Mesenchymal stem cell (in vitro differentiated cells and primary cell): ENCODE measurements around the gene ASIC1.
A peak's percentile ranks its signal among the peaks of the same experiment; 100 is the strongest.

Experiments used
- DNase-seq: peaks from one replicate; pipeline ENCODE4 v3.0.0-alpha.2; 2013
- H2AFZ ChIP-seq: one replicate; pipeline ENCODE4 v1.6.1; 2013; ENCODE audit warnings: low read depth, mild to moderate bottlenecking, control low read depth, inconsistent platforms, low read length, moderate library complexity
- H2AK5ac ChIP-seq: 2 replicates; pipeline ENCODE4 v1.6.1; 2013; ENCODE audit warnings: low read length, moderate library complexity, mild to moderate bottlenecking, inconsistent platforms; ENCODE audit not compliant: severe bottlenecking
- H2BK120ac ChIP-seq: one replicate; pipeline ENCODE4 v1.6.1; 2013; ENCODE audit warnings: low read depth, mild to moderate bottlenecking, inconsistent platforms, low read length, moderate library complexity
- H2BK12ac ChIP-seq, 2 experiments: one replicate each; pipeline ENCODE4 v1.6.1; 2013; ENCODE audit warnings: inconsistent platforms in 2 of 2, low read length in 2 of 2, mild to moderate bottlenecking in 2 of 2, moderate library complexity in 2 of 2, control low read depth in 1 of 2
- H2BK15ac ChIP-seq: one replicate; pipeline ENCODE4 v1.6.1; 2013; ENCODE audit warnings: mild to moderate bottlenecking, low read depth, inconsistent platforms; ENCODE audit not compliant: poor library complexity, severe bottlenecking
- H2BK5ac ChIP-seq: 2 replicates; pipeline ENCODE4 v1.6.1; 2013; ENCODE audit warnings: low read depth, mild to moderate bottlenecking, low read length, control low read depth, inconsistent platforms; ENCODE audit not compliant: poor library complexity, severe bottlenecking
- H3K14ac ChIP-seq, 2 experiments: one replicate each; pipeline ENCODE4 v1.6.1; 2013; ENCODE audit warnings: inconsistent platforms in 2 of 2, low read length in 2 of 2, control low read depth in 1 of 2, mild to moderate bottlenecking in 1 of 2, moderate library complexity in 1 of 2
- H3K18ac ChIP-seq, 2 experiments: one replicate each; pipeline ENCODE4 v1.6.1; 2013; ENCODE audit warnings: inconsistent platforms in 2 of 2, low read length in 2 of 2, control low read depth in 1 of 2, low read depth in 1 of 2, mild to moderate bottlenecking in 1 of 2
- H3K23ac ChIP-seq, 2 experiments: one replicate each; pipeline ENCODE4 v1.6.1; 2013; ENCODE audit warnings: inconsistent platforms in 2 of 2, low read length in 2 of 2, mild to moderate bottlenecking in 2 of 2, moderate library complexity in 2 of 2, control low read depth in 1 of 2
- H3K27ac ChIP-seq: 2 replicates; pipeline ENCODE4 v1.5.1; 2013; ENCODE audit warnings: mild to moderate bottlenecking, moderate library complexity, low read length, control low read depth, inconsistent platforms; ENCODE audit not compliant: poor library complexity, severe bottlenecking
- H3K27me3 ChIP-seq, 2 experiments: 2 replicates each; pipeline versions ENCODE4 v1.6.1 to v1.7.0; 2013; ENCODE audit warnings: low read length in 2 of 2, mild to moderate bottlenecking in 2 of 2, moderate library complexity in 2 of 2, control low read depth in 1 of 2, inconsistent platforms in 1 of 2; ENCODE audit not compliant: control insufficient read depth in 1 of 2, insufficient read depth in 1 of 2
- H3K36me3 ChIP-seq, 2 experiments: 2 replicates each; pipeline versions ENCODE4 v1.6.1 to v1.7.0; 2013; ENCODE audit warnings: low read length in 2 of 2, control low read depth in 1 of 2, inconsistent platforms in 1 of 2, low read depth in 1 of 2, mild to moderate bottlenecking in 1 of 2; ENCODE audit not compliant: insufficient read depth in 2 of 2, control insufficient read depth in 1 of 2
- H3K4ac ChIP-seq, 2 experiments: one replicate each; pipeline ENCODE4 v1.6.1; 2013; ENCODE audit warnings: inconsistent platforms in 2 of 2, low read length in 2 of 2, mild to moderate bottlenecking in 2 of 2, moderate library complexity in 2 of 2, control low read depth in 1 of 2, low read depth in 1 of 2
- H3K4me1 ChIP-seq: 2 replicates; pipeline ENCODE4 v1.6.1; 2013; ENCODE audit warnings: low read depth, low read length, control low read depth; ENCODE audit not compliant: control insufficient read depth, insufficient read depth
- H3K4me2 ChIP-seq: 2 replicates; pipeline ENCODE4 v1.6.1; 2013; ENCODE audit warnings: low read length, mild to moderate bottlenecking, inconsistent platforms; ENCODE audit not compliant: poor library complexity, severe bottlenecking
- H3K4me3 ChIP-seq, 2 experiments: 2 replicates each; pipeline versions ENCODE4 v1.5.1 to v1.7.0; 2013; ENCODE audit warnings: low read length in 2 of 2, mild to moderate bottlenecking in 2 of 2, control low read depth in 1 of 2, low read depth in 1 of 2; ENCODE audit not compliant: insufficient read depth in 1 of 2
- H3K79me1 ChIP-seq: replicated peaks from 2 replicates; pipeline ENCODE4 v1.6.1; 2013; ENCODE audit warnings: mild to moderate bottlenecking, control low read depth, low read length, inconsistent platforms; ENCODE audit not compliant: poor library complexity, severe bottlenecking
- H3K9ac ChIP-seq: 2 replicates; pipeline ENCODE4 v1.7.0; 2013; ENCODE audit warnings: mild to moderate bottlenecking, low read length, moderate library complexity
- H3K9me3 ChIP-seq: 2 replicates; pipeline ENCODE4 v1.7.0; 2013; ENCODE audit warnings: mild to moderate bottlenecking, low read length; ENCODE audit not compliant: control insufficient read depth
- H4K8ac ChIP-seq: one replicate; pipeline ENCODE4 v1.6.1; 2013; ENCODE audit warnings: inconsistent platforms, mild to moderate bottlenecking, low read length, moderate library complexity
- H4K91ac ChIP-seq: one replicate; pipeline ENCODE4 v1.6.1; 2013; ENCODE audit warnings: mild to moderate bottlenecking, low read length, inconsistent platforms
- WGBS: methylation state at CpG from one replicate; pipeline ENCODE4 v1.1.7; 2013; ENCODE audit warnings: mixed read lengths; 5-methylcytosine and 5-hydroxymethylcytosine counted together

The ASIC1 gene

GRCh38 chr12:50066402-50066801 is 9.0 kb downstream of the ASIC1 start:
- H3K9me3 ChIP-seq: no peaks in the 10 kb centered on the region
- no peak overlapping the region for H3K4me2 ChIP-seq
- no peak overlapping the region for H3K27ac ChIP-seq
- H2AFZ ChIP-seq: no peak overlapping the region
- H2BK5ac ChIP-seq: no peak overlapping the region
- peaks cover 16% of the 10 kb centered on the region for H3K4me1 ChIP-seq
- no peak overlapping the region for H3K4ac ChIP-seq
- no peak overlapping the region for H3K14ac ChIP-seq
- no peak overlapping the region for H3K23ac ChIP-seq
- peaks cover 0 to 2% of the 10 kb centered on the region in 2 experiments for H3K36me3 ChIP-seq
- H3K4me3 ChIP-seq: no peak overlapping the region
- H2AK5ac ChIP-seq: no peak overlapping the region
- H3K9ac ChIP-seq: peak overlapping the region; percentile 57
- no peak overlapping the region for H2BK15ac ChIP-seq
- no peaks in the 10 kb centered on the region for H3K27me3 ChIP-seq
- WGBS: 41% methylated on average over 5 of the region's 5 CpGs
- no peak overlapping the region for H4K8ac ChIP-seq
- H3K18ac ChIP-seq: no peak overlapping the region
- no peak overlapping the region for H2BK120ac ChIP-seq
- no peaks in the 10 kb centered on the region for H3K79me1 ChIP-seq
- H2BK12ac ChIP-seq: no peak overlapping the region
- DNase-seq: peak; percentile 89
- no peak overlapping the region for H4K91ac ChIP-seq

- Histone ChIP-seq H3K18ac (no peak overlapping the region), H3K23ac (no peak overlapping the region), H3K9ac (no peak overlapping the region), H2BK5ac (no peak overlapping the region), H3K79me1 (no peaks in the 10 kb centered on the region), H3K9me3 (no peaks in the 10 kb centered on the region), H3K27ac (no peak overlapping the region), H3K4me1 (peaks cover 10% of the 10 kb centered on the region), H2AFZ (no peak overlapping the region), H4K8ac (no peak overlapping the region), H2BK15ac (no peak overlapping the region), H3K4me3 (no peak overlapping the region), H2AK5ac (no peak overlapping the region), H3K14ac (no peak overlapping the region), H3K27me3 (no peaks in the 10 kb centered on the region), H3K4me2 (no peak overlapping the region), H3K4ac (no peak overlapping the region), H4K91ac (no peak overlapping the region), H2BK12ac (no peak overlapping the region), H3K36me3 (peaks cover 0 to 3% of the 10 kb centered on the region in 2 experiments), H2BK120ac (no peak overlapping the region)
- DNase-seq: no peak
- 83% methylated on average over 1 of the region's 5 CpGs for WGBS
These were observed 11.7 kb downstream of the ASIC1 start for GRCh38 chr12:50069069-50069468.

GRCh38 chr12:50069539-50069938 is 12.1 kb downstream of the ASIC1 start:
- no peak overlapping the region for H3K27ac ChIP-seq
- no peak overlapping the region for H2BK5ac ChIP-seq
- no peak overlapping the region for H2AFZ ChIP-seq
- H3K4me3 ChIP-seq: no peak overlapping the region
- H3K4me2 ChIP-seq: no peak overlapping the region
- no peak overlapping the region for H3K9ac ChIP-seq
- peaks cover 0 to 3% of the 10 kb centered on the region in 2 experiments for H3K36me3 ChIP-seq
- H2BK15ac ChIP-seq: no peak overlapping the region
- H2BK12ac ChIP-seq: no peak overlapping the region
- H3K18ac ChIP-seq: no peak overlapping the region
- DNase-seq: no peak
- H2BK120ac ChIP-seq: no peak overlapping the region
- no peak overlapping the region for H3K23ac ChIP-seq
- H3K4me1 ChIP-seq: peaks cover 10% of the 10 kb centered on the region
- no peak overlapping the region for H3K14ac ChIP-seq
- 97% methylated on average over 3 of the region's 3 CpGs for WGBS
- no peaks in the 10 kb centered on the region for H3K79me1 ChIP-seq
- H3K27me3 ChIP-seq: no peaks in the 10 kb centered on the region
- H4K8ac ChIP-seq: no peak overlapping the region
- no peak overlapping the region for H3K4ac ChIP-seq
- no peaks in the 10 kb centered on the region for H3K9me3 ChIP-seq
- no peak overlapping the region for H2AK5ac ChIP-seq
- no peak overlapping the region for H4K91ac ChIP-seq

- WGBS: 45% methylated on average over 7 of the region's 9 CpGs
- no peaks in the 10 kb centered on the region for H3K9me3 ChIP-seq
These were observed 13.1 kb downstream of the ASIC1 start for GRCh38 chr12:50070314-50071060.

More at GRCh38 chr12:50070314-50071060, 13.1 kb downstream of the ASIC1 start:
- H3K14ac ChIP-seq: peak overlapping the region in 1 of 2 experiments; percentile 44
- peak overlapping the region; percentile 33 for H2AFZ ChIP-seq
- H3K36me3 ChIP-seq: peaks cover 0 to 3% of the 10 kb centered on the region in 2 experiments
- DNase-seq: peak; percentile 84
- H3K4me2 ChIP-seq: no peak overlapping the region
- H2BK15ac ChIP-seq: no peak overlapping the region
- H3K27ac ChIP-seq: no peak overlapping the region
- H2BK12ac ChIP-seq: peak overlapping the region in 1 of 2 experiments; percentile 7
- peak overlapping the region; percentile 9 for H4K91ac ChIP-seq
- no peaks in the 10 kb centered on the region for H3K27me3 ChIP-seq
- H3K23ac ChIP-seq: no peak overlapping the region
- H4K8ac ChIP-seq: peak overlapping the region; percentile 94
- H3K79me1 ChIP-seq: no peaks in the 10 kb centered on the region
- peaks cover 10% of the 10 kb centered on the region for H3K4me1 ChIP-seq
- H3K9ac ChIP-seq: peak overlapping the region; percentile 43
- H3K4ac ChIP-seq: peak overlapping the region in 1 of 2 experiments; percentile 34
- H3K18ac ChIP-seq: peak overlapping the region; percentile 12 to 73
- peak overlapping the region in 1 of 2 experiments; percentile 17 for H3K4me3 ChIP-seq
- H2AK5ac ChIP-seq: no peak overlapping the region
- H2BK5ac ChIP-seq: no peak overlapping the region
- no peak overlapping the region for H2BK120ac ChIP-seq
